Heart left ventricle (tissue), 13 donors: ENCODE results near the gene PILRA.

Source experiments
- CTCF ChIP-seq, 12 donors: fragments of 200-600 bp; sonication (generic) in 4 of 12; IDR thresholded peaks; one replicate each; pipeline versions ENCODE4 v1.5.0 to v1.8.0; 2018 to 2022; ENCODE audit warnings: antibody characterized with exemption in 12 of 12, mild to moderate bottlenecking in 5 of 12
- POLR2A ChIP-seq, 2 donors: fragments of 450-650 bp; IDR thresholded peaks; one replicate each; pipeline ENCODE4 v1.6.1; 2017; ENCODE audit warnings: antibody characterized with exemption in 2 of 2, mild to moderate bottlenecking in 2 of 2, moderate library complexity in 2 of 2
- donor health status: ischemic (EF 13 %, LVEDD 7.1; RV severe dilation, severe dysfunction).
- donor health status: DM: no; HTN: yes; CAD: no.
- donor health status: DM: no; HTN: no; CAD: no.
- donor health status: ischemic (EF 25% LVEDD 6.9; RV normal size, moderate dysfunction).
- donor health status: ischemic (EF 25% LVEDD 5.7; RV mildly dilated, moderate dysfunction).
- donor health status: ischemic (EF 35%, LVEDD 5.7; RV mildly dilated, moderate dysfunction).
- donor health status: nonischemic (EF 11% LVEDD 7.7; RV severe dilation, severe dysfunction).
- donor health status: DM: yes; HTN: yes; CAD: no.
- donor health status: PGD.
- donor health status: ischemic (EF 29% LVEDD 5.4; RV normal size, mild dysfunction).
- donor health status: nonischemic (EF 23%, LVEDD 6.1; RV moderate dilation, normal function).

- TF ChIP-seq POLR2A (IDR thresholded peaks at IDR 0.05) (no peak), CTCF (IDR thresholded peaks at IDR 0.05) (no peak)
These were observed 23.5 kb upstream of the PILRA start for GRCh38 chr7:100349757-100350156.
